Breast epithelium (tissue), 3 donors: Measurements from ENCODE around the gene SULT6B1.

Experiments used
- POLR2AphosphoS5 ChIP-seq, 3 donors: sonication (generic); formaldehyde crosslinking; IDR thresholded peaks; one replicate each; pipeline ENCODE4 v1.6.1; 2017; ENCODE audit warnings: antibody characterized with exemption in 3 of 3
- TF ChIP-seq, protein P1 (sequence below), 3 donors: fragments of 450-650 bp; IDR thresholded peaks; one replicate each; pipeline ENCODE4 v1.5.1; 2016 to 2017; ENCODE audit warnings: antibody characterized with exemption in 3 of 3, mild to moderate bottlenecking in 3 of 3, moderate library complexity in 3 of 3

DNA sequence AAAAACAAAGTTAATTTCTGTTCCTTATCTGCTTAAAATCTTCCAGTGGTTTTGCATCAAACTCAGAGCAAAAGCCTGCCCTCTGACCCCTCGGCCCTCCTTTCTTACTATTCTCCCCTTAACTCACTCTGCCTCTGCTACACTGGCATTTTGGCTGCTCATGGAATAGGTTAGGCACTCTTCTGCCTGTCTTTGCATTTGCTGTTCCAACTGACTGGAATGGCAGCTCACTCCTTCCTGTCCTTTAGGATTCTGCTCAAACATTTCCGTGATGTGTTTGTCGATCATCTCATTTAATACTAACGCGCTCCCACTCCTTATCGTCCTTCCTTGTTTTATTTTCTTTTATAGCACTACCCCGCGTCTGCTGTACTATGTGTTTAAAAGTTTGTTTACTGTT lies 42.1 kb upstream of the SULT6B1 start:
- TF ChIP-seq POLR2AphosphoS5 (IDR thresholded peaks at IDR 0.05): no peak
- TF ChIP-seq, protein P1, sequence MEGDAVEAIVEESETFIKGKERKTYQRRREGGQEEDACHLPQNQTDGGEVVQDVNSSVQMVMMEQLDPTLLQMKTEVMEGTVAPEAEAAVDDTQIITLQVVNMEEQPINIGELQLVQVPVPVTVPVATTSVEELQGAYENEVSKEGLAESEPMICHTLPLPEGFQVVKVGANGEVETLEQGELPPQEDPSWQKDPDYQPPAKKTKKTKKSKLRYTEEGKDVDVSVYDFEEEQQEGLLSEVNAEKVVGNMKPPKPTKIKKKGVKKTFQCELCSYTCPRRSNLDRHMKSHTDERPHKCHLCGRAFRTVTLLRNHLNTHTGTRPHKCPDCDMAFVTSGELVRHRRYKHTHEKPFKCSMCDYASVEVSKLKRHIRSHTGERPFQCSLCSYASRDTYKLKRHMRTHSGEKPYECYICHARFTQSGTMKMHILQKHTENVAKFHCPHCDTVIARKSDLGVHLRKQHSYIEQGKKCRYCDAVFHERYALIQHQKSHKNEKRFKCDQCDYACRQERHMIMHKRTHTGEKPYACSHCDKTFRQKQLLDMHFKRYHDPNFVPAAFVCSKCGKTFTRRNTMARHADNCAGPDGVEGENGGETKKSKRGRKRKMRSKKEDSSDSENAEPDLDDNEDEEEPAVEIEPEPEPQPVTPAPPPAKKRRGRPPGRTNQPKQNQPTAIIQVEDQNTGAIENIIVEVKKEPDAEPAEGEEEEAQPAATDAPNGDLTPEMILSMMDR (IDR thresholded peaks at IDR 0.05): no peak
